PC-3 (cell line): ENCODE data around the gene NIBAN1. TPM values are rescaled to one million over a fixed set of nuclear protein-coding genes. Genes with fewer than 3 reads are reported as not detected.

Experiments
- ATAC-seq: fragments of 200-7000 bp; cut with Tn5 transposase; 2 replicates; pipeline ENCODE4 v1.9.1; 2020; ENCODE audit warnings: mild to moderate bottlenecking, moderate library complexity
- BruUV-seq: library from RNA; stranded (reverse); fragments of 400-500 nt; replicated peaks from 2 replicates; lab custom pipeline; 2021; lab: Mats Ljungman, UMichigan
- CTCF ChIA-PET: fragments of 300-600 bp; sonication (Branson Sonifier 250); formaldehyde crosslinking; loops from one replicate; lab custom pipeline; 2022; ENCODE audit warnings: antibody characterized with exemption; lab: Charles Lee
- POLR2A ChIA-PET: fragments of 300-600 bp; sonication (Branson Sonifier 250); formaldehyde crosslinking; loops from one replicate; lab custom pipeline; 2022; ENCODE audit warnings: antibody characterized with exemption; ENCODE audit not compliant: unreplicated experiment; lab: Charles Lee
- DNase-seq: peaks from one replicate; pipeline ENCODE4 v3.0.0-alpha.2; 2015
- H2AFZ ChIP-seq: fragments of 300-600 bp; sonication (generic); 2 replicates; pipeline ENCODE4 v1.6.0; 2016; ENCODE audit warnings: antibody characterized with exemption, low read length
- H3F3A ChIP-seq: fragments of 300-600 bp; sonication (generic); one replicate; pipeline ENCODE4 v1.6.0; 2017; ENCODE audit warnings: antibody characterized with exemption, low read length, control low read depth, mild to moderate bottlenecking; ENCODE audit not compliant: unreplicated experiment
- H3K27ac ChIP-seq: fragments of 300-600 bp; sonication (generic); 2 replicates; pipeline ENCODE4 v1.5.1; 2016; ENCODE audit warnings: mild to moderate bottlenecking, low read length
- H3K27me3 ChIP-seq: fragments of 300-600 bp; sonication (generic); 2 replicates; pipeline ENCODE4 v1.6.1; 2016; ENCODE audit warnings: low read length, mixed read lengths
- H3K36me3 ChIP-seq: fragments of 300-600 bp; sonication (generic); 2 replicates; pipeline ENCODE4 v1.6.1; 2016; ENCODE audit warnings: low read depth, mixed run types, low read length, mixed read lengths
- H3K4me1 ChIP-seq: fragments of 300-600 bp; sonication (generic); 2 replicates; pipeline ENCODE4 v1.5.1; 2016; ENCODE audit warnings: low read length; ENCODE audit not compliant: insufficient read depth
- H3K4me2 ChIP-seq: fragments of 300-600 bp; sonication (generic); 2 replicates; pipeline ENCODE4 v1.6.0; 2016; ENCODE audit warnings: low read length
- H3K4me3 ChIP-seq: fragments of 300-600 bp; sonication (generic); 2 replicates; pipeline ENCODE4 v1.5.1; 2016; ENCODE audit warnings: mild to moderate bottlenecking, low read length, mixed read lengths
- H3K79me2 ChIP-seq: fragments of 300-600 bp; sonication (generic); 2 replicates; pipeline ENCODE4 v1.6.1; 2017; ENCODE audit warnings: low read length, mixed read lengths
- H3K9ac ChIP-seq: fragments of 300-600 bp; sonication (generic); 2 replicates; pipeline ENCODE4 v1.6.0; 2016; ENCODE audit warnings: mild to moderate bottlenecking, low read length
- H3K9me2 ChIP-seq: fragments of 300-600 bp; sonication (generic); replicated peaks from 2 replicates; pipeline ENCODE4 v1.6.1; 2016; ENCODE audit warnings: mixed run types, low read length, mixed read lengths
- H3K9me3 ChIP-seq: fragments of 300-600 bp; sonication (generic); 2 replicates; pipeline ENCODE4 v1.6.1; 2016; ENCODE audit warnings: low read length, mixed read lengths
- H4K20me1 ChIP-seq: fragments of 300-600 bp; sonication (generic); 2 replicates; pipeline ENCODE4 v1.6.1; 2016; ENCODE audit warnings: low read length, mixed read lengths
- CTCF ChIP-seq: fragments of 300-600 bp; sonication (generic); conservative IDR thresholded peaks from 2 replicates; pipeline ENCODE4 v1.5.1; 2017; ENCODE audit warnings: antibody characterized with exemption, low read depth, mild to moderate bottlenecking, low read length
- EZH2 ChIP-seq: fragments of 300-600 bp; sonication (generic); IDR thresholded peaks from one replicate; pipeline ENCODE4 v1.6.1; 2017; ENCODE audit warnings: antibody characterized with exemption, mild to moderate bottlenecking, low read length; ENCODE audit not compliant: unreplicated experiment
- EZH2phosphoT487 ChIP-seq: fragments of 300-600 bp; sonication (generic); IDR thresholded peaks from 2 replicates; pipeline ENCODE4 v1.6.1; 2018; ENCODE audit warnings: mild to moderate bottlenecking, antibody characterized with exemption, low read length, borderline replicate concordance
- intact Hi-C: fragments of 100-400 bp; cut with micrococcal nuclease; formaldehyde crosslinking; loops from 2 replicates; pipeline ENCODE4 v1.9.0; 2023
- total RNA-seq: library from RNA; depleted of rRNA; stranded (reverse); fragments of >200 nt; gene quantifications from 2 replicates; pipeline ENCODE4 v1.2.3, GENCODE V29; 2014

NIBAN1 gene
- total RNA-seq, 1 experiment from 2014 or later: 6.9 TPM

DNA sequence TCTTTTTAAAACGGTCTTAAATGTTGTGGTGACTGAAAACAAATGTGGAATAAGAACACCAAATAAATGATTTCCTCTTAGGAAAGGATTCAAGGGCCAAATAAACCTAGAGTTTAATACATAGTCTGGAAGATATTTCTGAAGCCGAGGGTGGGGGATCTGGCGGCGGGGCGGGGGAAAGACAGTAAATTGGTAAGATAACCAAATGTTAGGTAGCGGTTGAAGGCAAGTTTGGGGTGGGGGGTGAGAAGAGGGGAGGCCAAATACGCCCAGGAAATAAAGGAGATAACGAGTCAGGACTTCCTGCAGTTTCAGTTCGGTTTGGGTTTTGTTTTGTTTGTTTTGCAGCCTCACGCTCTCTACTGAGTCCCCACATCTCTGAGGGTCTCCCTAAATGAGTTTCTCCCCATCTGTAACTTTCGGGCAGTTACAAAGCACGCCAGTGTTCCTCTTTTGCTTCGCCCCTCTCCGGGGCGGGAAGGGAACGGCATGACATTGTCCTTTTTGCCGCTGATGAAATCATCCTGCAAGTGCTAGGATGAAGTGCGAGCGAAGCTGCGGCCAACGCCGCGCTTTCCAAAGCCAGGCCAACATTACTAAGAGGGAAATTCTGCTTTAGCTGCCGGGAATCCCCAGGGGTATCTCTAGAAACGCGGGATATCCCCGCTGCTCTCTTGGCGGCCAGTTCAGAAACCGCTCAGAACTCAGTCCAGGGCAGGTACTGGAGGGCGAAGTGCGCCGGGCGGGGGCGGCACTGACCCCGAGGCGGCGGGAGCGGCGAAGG is 844 bp downstream of the NIBAN1 start:
- Histone ChIP-seq H3K9me2 (no peaks in the 10 kb centered on the region), H3K4me2 (peak overlapping the region; percentile 96), H3K27me3 (no peaks in the 10 kb centered on the region), H3K4me3 (peak overlapping the region; percentile 94), H3K9ac (peak overlapping the region; percentile 62), H3F3A (no peaks in the 10 kb centered on the region), H3K36me3 (no peaks in the 10 kb centered on the region), H3K79me2 (no peaks in the 10 kb centered on the region), H4K20me1 (no peaks in the 10 kb centered on the region), H3K9me3 (no peaks in the 10 kb centered on the region), H3K27ac (no peak overlapping the region), H3K4me1 (peaks cover 10% of the 10 kb centered on the region), H2AFZ (peak overlapping the region; percentile 91)
- CTCF ChIA-PET: no interaction called here
- BruUV-seq: no TSS peak
- peak; percentile 28 for DNase-seq
- intact Hi-C loops: loop anchor here (2.0 kb wide), 1 partner anchor 219 kb away; the partner anchor contains the start of gene EDEM3
- POLR2A ChIA-PET: interaction anchor here (0.8 kb wide), 1 partner anchor 635 kb away, joined by 42 read pairs; no protein-coding TSS in a partner anchor
- TF ChIP-seq EZH2 (no peak), CTCF (no peak), EZH2phosphoT487 (no peak)
- peak; percentile 58 for ATAC-seq

DNA sequence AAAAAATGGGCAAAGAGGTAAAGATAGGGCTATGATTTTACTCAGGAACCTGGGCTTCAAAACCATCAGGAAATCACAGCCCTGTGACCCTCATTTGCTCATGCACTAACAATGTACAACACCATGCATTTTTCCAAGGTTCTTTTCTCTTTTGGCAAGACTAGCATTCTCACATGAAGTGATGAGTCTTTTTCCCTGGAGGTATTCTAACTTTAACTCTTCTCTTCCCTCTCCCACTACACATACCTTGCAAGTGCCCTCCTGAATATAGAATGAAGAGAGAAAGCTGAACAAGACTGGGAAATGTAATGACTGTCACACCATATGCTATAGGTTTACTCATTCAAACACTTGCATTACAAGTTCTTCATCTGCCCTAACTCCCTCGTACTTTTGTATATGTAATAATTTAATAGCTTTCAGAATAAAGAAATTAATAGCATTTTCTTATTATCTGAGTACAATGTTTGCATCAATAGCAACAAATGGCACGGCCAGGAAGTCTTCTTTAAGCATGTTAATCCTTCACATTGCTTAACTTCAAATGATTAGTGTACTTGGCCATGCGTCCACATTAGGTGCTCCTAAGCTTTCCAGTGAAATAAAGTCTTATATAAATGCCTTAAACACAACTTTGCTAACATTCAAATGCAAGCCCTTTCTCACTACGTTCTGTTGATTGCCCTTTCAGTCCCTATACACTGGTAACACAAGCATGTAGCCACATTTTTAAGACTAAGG is 1.8 kb downstream of the NIBAN1 start:
- POLR2A ChIA-PET: interaction anchor here (0.8 kb wide), 1 partner anchor 636 kb away, joined by 42 read pairs; no protein-coding TSS in a partner anchor
- peak overlapping the region; percentile 94; the same call in 1 of the 2 replicates for H3K4me3 ChIP-seq

More for the DNA sequence above, 1.8 kb downstream of the NIBAN1 start:
- peak overlapping the region; percentile 96 for H3K4me2 ChIP-seq
- H3K9ac ChIP-seq: no peak overlapping the region
- peak; percentile 8 for DNase-seq
- H2AFZ ChIP-seq: no peak overlapping the region
- no peaks in the 10 kb centered on the region for H3K9me3 ChIP-seq
- H3K79me2 ChIP-seq: no peaks in the 10 kb centered on the region
- peaks cover 10% of the 10 kb centered on the region for H3K4me1 ChIP-seq
- no peaks in the 10 kb centered on the region for H3K27me3 ChIP-seq
- H3K27ac ChIP-seq: no peak overlapping the region
- no peaks in the 10 kb centered on the region for H3F3A ChIP-seq
- no peaks in the 10 kb centered on the region for H4K20me1 ChIP-seq
- ATAC-seq: no peak
- H3K36me3 ChIP-seq: no peaks in the 10 kb centered on the region
- no peaks in the 10 kb centered on the region for H3K9me2 ChIP-seq
- TSS peak; percentile 52 for BruUV-seq
- CTCF ChIA-PET: interaction anchor here (0.6 kb wide), 1 partner anchor 724 kb away, joined by 3 read pairs; no protein-coding TSS in a partner anchor
- intact Hi-C loops: no loop called here
- TF ChIP-seq CTCF: no peak
- TF ChIP-seq EZH2: no peak
- TF ChIP-seq EZH2phosphoT487: no peak
